Stimulated activated CD8-positive, alpha-beta memory T cell treated with anti-CD3 and anti-CD28 coated beads, Interleukin-12 subunit alpha, Interleukin-12 subunit beta, amount 100 ng/mL, for 24 hours (primary cell): Measurements from ENCODE around the gene KCTD15.
"Not testable (repeated sequence)": the region's sequence is repeated elsewhere in the genome, so short reads cannot be mapped to it uniquely, and the experiment has no call there.

Experiments
- DNase-seq: peaks from one replicate; pipeline ENCODE4 v3.0.0-alpha.2; 2020; ENCODE audit errors: extremely low read depth

The KCTD15 gene

GRCh38 chr19:33814181-33815165, 17.8 kb downstream of the KCTD15 start:
- no peak for DNase-seq

- DNase-seq: no peak
These were observed 19.0 kb downstream of the KCTD15 start for GRCh38 chr19:33815380-33816340.

GRCh38 chr19:33818411-33818810, 21.7 kb downstream of the KCTD15 start:
- DNase-seq: no peak

GRCh38 chr19:33819078-33819477, 22.4 kb downstream of the KCTD15 start:
- DNase-seq: not testable (repeated sequence)

GRCh38 chr19:33819506-33819879, 22.8 kb downstream of the KCTD15 start:
- no peak for DNase-seq

DNA sequence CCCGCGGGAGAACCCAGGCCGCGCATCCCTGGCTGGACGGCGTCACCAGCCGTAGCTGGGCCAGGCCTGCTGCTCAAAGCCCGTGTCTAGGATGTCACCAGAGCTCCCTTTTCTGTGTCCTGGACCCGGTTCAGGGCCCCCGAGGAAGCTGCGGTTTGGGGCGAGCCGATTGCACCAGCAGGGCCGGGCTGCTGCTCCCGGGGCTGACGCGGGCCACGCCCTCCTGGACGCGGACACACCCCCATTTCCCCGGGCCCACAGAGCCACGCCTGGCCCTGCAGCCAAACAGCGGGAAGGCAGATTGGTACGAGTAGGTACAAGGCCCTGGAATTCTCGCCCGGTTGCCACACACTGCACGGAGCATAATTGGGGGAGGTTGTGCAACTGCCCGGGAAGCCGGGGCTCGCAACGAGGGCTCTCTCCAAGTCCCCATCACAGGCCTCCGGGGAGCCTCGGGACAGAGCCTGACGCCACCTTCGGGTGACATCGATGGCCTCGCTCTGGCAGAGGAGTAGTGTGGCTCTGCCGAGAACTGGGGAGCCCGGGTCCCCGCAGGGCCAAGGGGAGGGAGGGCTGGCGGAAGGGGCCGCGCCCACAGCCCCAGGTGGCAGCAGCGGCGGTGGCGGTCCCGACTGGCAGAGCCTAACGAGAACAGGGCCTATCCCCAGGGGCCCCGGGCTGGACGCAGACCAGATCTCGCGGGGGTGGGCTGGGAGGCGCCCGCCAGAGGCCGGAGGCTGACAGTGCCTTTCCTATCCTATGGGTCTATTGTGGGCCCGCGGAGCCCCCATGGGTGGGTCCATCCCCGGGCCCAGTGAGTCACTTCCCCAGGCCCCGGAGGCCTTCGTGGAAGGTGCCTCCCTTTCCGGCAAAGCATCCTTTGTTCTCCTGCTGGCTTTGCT, 23.5 kb downstream of the KCTD15 start:
- peak; percentile 25 for DNase-seq

DNA sequence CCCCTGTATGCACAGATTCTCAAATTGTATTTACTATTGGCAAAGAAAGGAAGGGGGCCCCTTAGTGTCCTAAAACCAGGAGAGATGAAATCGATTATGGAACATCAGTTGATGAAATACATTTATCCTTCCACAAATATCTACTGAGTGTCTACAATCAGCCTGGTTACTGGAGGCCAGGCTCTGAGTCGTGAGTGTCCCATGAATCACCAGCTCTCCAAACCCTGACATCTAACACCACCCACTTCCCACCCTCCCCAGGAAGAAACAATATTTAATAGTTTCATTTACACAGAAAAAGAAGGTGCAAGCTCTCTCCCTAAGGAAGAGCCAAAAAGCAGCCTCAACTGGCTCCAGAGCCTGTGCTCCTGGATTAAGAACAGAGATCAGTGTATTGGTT, 25.2 kb downstream of the KCTD15 start:
- no peak for DNase-seq

DNA sequence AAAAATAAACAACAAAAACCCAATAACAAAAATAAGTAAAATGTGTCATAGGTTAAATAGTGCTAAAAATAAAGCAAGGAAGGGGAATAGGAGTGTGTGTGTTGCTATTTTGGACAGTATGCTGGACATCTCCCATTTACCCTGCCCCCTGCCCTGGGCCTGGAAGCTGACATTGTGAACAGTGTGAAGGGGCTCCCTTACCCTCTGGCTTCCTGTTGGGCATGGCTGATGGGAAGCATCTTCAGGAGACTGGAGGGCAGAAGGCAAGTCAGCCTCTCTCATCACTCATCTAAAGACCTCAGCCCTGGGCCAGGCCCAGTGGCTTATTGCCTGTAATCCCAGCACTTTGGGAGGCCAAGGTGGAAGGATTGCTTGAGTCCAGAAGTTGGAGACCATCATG, 26.7 kb downstream of the KCTD15 start:
- no peak for DNase-seq

DNA sequence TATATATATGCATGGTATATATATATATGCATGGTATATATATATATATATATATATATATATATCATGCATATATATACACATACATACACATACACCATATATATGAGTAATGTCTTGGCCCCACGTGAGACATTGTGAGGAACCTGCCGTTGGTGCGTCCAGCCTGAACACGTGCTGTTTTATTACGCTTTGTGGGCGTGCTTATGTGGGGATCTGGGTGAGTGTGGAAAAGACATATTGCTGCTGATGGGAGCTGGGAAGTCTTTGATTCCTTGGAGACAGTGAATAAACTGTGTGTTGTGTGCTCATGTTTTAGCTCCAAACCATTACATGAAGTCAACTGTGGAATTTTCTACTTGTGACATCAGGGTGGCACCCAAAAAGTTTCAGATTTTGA, 28.9 kb downstream of the KCTD15 start:
- DNase-seq: no peak

- no peak for DNase-seq
These were observed 29.9 kb downstream of the KCTD15 start for GRCh38 chr19:33826521-33826920.

GRCh38 chr19:33828266-33829075, 31.8 kb downstream of the KCTD15 start:
- no peak for DNase-seq

- DNase-seq: no peak
These were observed 33.6 kb downstream of the KCTD15 start for GRCh38 chr19:33830264-33830663.

GRCh38 chr19:33831825-33832224, 35.2 kb downstream of the KCTD15 start:
- no peak for DNase-seq

DNA sequence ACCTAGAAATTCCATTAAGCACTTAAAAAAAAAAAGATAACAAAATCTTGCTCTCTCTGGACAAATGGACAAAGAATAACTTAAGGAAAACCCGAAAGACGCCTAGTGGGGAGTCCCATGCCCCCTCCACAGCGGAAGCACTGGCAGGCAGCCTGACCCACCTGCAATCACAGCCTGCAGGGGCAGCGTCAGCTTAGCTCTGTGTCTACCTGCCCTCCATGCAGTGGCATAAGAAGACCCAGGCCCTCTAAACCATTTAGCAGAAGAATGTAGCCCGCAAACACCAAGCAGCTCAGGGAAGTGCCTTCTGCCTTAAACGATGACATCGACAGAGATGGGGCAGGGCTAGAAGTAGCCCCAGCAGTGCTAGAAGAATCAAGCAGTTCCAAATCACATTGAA, 36.0 kb downstream of the KCTD15 start:
- no peak for DNase-seq

DNA sequence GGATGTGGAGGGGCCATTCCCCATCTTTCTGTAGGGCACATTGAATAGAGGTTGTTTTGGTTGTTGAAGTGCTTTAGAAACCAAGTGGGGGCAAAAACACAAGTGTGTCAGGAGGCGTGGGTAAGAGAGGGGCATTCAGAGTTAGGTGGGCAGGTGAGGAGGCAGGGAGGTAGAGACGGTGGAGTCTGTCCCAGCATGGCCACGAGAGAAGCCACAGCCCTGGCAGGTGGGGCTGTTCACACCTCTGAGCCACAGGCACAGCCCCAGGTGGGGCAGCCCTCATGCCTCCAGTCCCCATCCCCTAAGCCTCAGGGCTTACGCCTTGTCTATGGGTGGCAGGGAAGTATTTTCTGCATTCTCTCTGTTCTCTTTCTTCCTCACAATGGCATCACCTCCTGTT, 43.7 kb downstream of the KCTD15 start:
- DNase-seq: no peak

DNA sequence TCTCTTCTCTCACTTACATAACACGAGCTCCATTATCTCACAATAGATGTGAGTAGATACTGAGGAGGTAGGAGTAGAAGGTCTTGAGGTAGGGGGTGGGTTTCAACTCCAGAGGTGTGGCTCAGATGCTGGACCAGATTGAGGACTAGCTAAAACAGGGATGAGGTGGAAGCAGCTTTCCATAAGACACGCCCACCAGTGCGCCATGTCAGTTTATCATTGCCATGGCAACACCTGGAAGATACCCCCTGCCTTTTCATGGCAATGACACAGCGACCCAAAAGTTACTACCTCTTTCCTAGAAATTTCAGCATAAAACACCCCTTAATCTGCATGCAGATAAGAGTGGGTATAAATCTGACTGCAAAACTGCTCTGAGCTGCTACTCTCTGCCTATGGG, 44.1 kb downstream of the KCTD15 start:
- DNase-seq: no peak

DNA sequence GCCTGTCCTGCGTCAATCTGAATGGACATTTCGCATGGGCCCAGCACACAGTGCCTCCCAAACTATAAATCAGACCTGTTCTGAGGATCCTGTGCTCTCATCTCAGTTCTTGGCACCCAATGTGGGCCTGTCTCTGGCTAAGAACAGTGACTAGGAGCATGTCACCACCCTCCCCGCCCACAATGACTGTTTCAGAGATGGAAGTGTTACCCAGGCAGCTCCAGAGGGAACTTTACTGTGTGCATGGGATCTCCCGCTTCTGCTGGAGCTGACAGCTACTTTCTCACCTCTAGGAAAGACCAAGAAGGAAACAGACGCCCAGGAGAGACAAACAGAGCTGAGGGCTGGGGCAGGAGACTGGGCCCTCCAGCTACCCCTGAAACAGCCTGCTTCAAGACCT, 45.0 kb downstream of the KCTD15 start:
- DNase-seq: no peak

DNA sequence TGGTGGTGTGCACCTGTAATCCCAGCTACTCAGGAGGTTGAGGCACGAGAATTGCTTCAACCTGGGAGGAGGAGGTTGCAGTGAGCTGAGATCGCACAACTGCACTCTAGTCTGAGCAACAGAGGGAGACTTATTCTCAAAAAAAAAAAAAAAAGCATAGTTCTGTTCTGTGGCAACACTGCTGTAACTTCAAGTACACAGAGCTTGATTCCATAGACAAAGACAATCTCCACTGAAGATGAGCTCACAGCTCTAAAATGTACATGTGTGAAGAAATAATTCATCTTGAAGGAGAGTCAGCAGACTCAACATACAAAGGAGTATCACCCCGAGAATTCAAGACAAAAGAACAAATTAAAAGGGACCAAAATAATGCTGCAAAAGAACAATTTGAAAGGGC, 47.8 kb downstream of the KCTD15 start:
- no peak for DNase-seq

DNA sequence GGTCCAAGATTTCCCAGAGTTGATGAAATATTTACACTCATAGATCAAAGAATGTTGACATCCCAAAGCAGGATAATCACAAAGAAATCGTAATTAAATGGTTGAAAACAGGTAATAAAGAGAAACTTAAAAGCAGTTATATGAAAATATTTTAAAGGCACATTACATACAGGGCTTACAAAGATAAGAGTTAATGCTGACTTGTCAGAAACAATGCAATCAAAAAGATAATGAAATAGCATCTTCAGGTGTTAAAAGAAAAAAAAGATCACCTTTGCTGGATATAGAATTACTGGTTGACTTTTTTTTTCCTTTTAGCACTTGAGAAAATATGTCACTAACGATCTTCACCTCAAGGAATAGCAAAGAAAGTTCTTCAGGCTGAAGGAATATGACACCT, 48.8 kb downstream of the KCTD15 start:
- no peak for DNase-seq

DNA sequence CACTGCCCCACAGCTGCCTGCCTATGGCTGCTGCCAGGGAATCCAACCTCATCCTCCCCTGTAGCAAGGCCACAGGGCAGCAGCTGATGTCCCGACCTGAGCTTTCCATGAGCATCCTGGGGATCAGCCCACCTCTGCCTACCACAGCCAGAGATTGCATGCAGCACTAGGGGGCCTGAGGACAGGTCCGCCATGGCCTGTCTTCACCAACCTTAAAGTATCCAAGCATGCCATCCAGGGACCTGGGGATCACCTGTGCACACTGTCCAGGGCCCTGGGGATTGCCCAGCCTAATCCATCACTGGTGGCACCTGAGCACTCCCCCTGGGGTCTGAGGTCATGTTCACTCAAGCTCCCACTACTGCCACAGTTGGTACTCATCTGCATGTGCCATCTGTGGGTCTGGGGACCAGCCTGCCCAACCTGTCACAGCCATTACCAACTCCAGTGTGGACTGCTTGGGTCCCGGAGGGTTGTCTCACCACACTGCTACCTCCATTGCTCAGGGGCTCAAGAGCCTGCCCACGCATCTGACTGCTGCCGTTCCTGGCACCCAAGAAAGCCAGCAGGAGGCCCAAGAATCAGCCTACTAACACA, 53.0 kb downstream of the KCTD15 start:
- no peak for DNase-seq
